CD4-positive, alpha-beta T cell (primary cell): ENCODE data around the gene NEK7. TPM values are rescaled to one million over a fixed set of nuclear protein-coding genes. Genes with fewer than 3 reads are reported as not detected.

ENCODE experiments used
- ATAC-seq: fragments of 200-7000 bp; cut with Tn5 transposase; one replicate; pipeline ENCODE4 v1.10.0; 2022; ENCODE audit warnings: mild to moderate bottlenecking; ENCODE audit not compliant: poor library complexity
- CTCF ChIA-PET: fragments of 350-600 bp; sonication (Branson Sonifier 250); formaldehyde crosslinking; loops from one replicate; lab custom pipeline; 2021; ENCODE audit warnings: antibody characterized with exemption, inconsistent platforms; lab: Charles Lee
- POLR2A ChIA-PET: fragments of 350-600 bp; sonication (Branson Sonifier 250); formaldehyde crosslinking; loops from one replicate; lab custom pipeline; 2021; ENCODE audit warnings: antibody characterized with exemption, inconsistent platforms; lab: Charles Lee
- DNase-seq, 14 experiments: peaks; one replicate each; pipeline ENCODE4 v3.0.0-alpha.2; 2013 to 2020; ENCODE audit warnings: mixed read lengths in 2 of 14
- H3K27ac ChIP-seq, 2 donors: one replicate each; pipeline versions ENCODE4 v1.5.1 to v1.7.0; 2013; ENCODE audit warnings: low read length in 2 of 2, low read depth in 1 of 2, mild to moderate bottlenecking in 1 of 2
- H3K27me3 ChIP-seq, 2 experiments: 1 replicate in 1 of 2; 2 replicates in 1 of 2; pipeline versions ENCODE4 v1.6.1 to v1.7.0; 2013; ENCODE audit warnings: low read length in 2 of 2, control low read depth in 1 of 2, mild to moderate bottlenecking in 1 of 2, moderate library complexity in 1 of 2; ENCODE audit not compliant: insufficient read depth in 2 of 2, control insufficient read depth in 1 of 2
- H3K36me3 ChIP-seq: one replicate; pipeline ENCODE4 v1.6.1; 2013; ENCODE audit warnings: low read length, control low read depth; ENCODE audit not compliant: insufficient read depth
- H3K4me1 ChIP-seq: one replicate; pipeline ENCODE4 v1.6.1; 2013; ENCODE audit warnings: low read length, control low read depth; ENCODE audit not compliant: insufficient read depth
- H3K4me3 ChIP-seq: one replicate; pipeline ENCODE4 v1.5.1; 2013; ENCODE audit warnings: mild to moderate bottlenecking, low read length, moderate library complexity
- H3K9me3 ChIP-seq, 2 experiments: 1 replicate in 1 of 2; 2 replicates in 1 of 2; pipeline versions ENCODE4 v1.6.1 to v1.7.0; 2013; ENCODE audit warnings: low read length in 2 of 2, mild to moderate bottlenecking in 2 of 2, control low read depth in 1 of 2, moderate library complexity in 1 of 2; ENCODE audit not compliant: control insufficient read depth in 1 of 2, insufficient read depth in 1 of 2
- H3K27ac Mint-ChIP-seq: one replicate; pipeline ENCODE4 v1.8.0; 2020; ENCODE audit warnings: mixed read lengths
- H3K27me3 Mint-ChIP-seq: one replicate; pipeline ENCODE4 v1.8.0; 2021; ENCODE audit warnings: mixed read lengths
- H3K36me3 Mint-ChIP-seq: one replicate; pipeline ENCODE4 v1.8.0; 2021; ENCODE audit warnings: low read depth, mixed read lengths
- H3K4me1 Mint-ChIP-seq: one replicate; pipeline ENCODE4 v1.8.0; 2021; ENCODE audit warnings: low read depth, mixed read lengths
- H3K4me3 Mint-ChIP-seq: one replicate; pipeline ENCODE4 v1.8.0; 2020; ENCODE audit warnings: mild to moderate bottlenecking, mixed read lengths
- H3K9me3 Mint-ChIP-seq: one replicate; pipeline ENCODE4 v1.8.0; 2020; ENCODE audit warnings: mixed read lengths
- intact Hi-C, 2 experiments: fragments of 100-400 bp; cut with DNase I in 1 of 2; cut with micrococcal nuclease in 1 of 2; formaldehyde crosslinking; loops; one replicate each; pipeline versions ENCODE4 v1.15.1 to v1.9.0; 2023 to 2025; cut with DNase I, micrococcal nuclease
- total RNA-seq, 174 experiments: library from RNA in 2 of 174; stranded (reverse) in 2 of 174; gene quantifications; one replicate each; pipeline ENCODE4 v1.2.3 and lab custom pipeline; 2021 to 2026
- TF ChIP-seq, protein P1 (sequence below): fragments of 200-600 bp; IDR thresholded peaks from one replicate; pipeline ENCODE4 v1.8.0; 2022; ENCODE audit warnings: antibody characterized with exemption, mild to moderate bottlenecking

NEK7 gene
- total RNA-seq, 2 experiments from 2014 or later: 11.8 to 13.0 TPM

- intact Hi-C loops: no loop called here
- H3K27ac ChIP-seq: no peak overlapping the region
- peaks cover 31% of the 10 kb centered on the region for H3K4me1 Mint-ChIP-seq
- H3K4me3 ChIP-seq: no peak overlapping the region
- no peaks in the 10 kb centered on the region for H3K27me3 ChIP-seq
- H3K9me3 ChIP-seq: peaks cover 0 to 5% of the 10 kb centered on the region in 2 experiments
- ATAC-seq (no peak), DNase-seq (no peak)
- H3K36me3 ChIP-seq: no peaks in the 10 kb centered on the region
- peaks cover 7% of the 10 kb centered on the region for H3K9me3 Mint-ChIP-seq
- no peaks in the 10 kb centered on the region for H3K27me3 Mint-ChIP-seq
- ChIA-PET CTCF (no interaction called here), POLR2A (interaction anchor here (1.0 kb wide), 1 partner anchor 17 kb away, joined by 3 read pairs; no protein-coding TSS in a partner anchor)
- TF ChIP-seq, protein P1, sequence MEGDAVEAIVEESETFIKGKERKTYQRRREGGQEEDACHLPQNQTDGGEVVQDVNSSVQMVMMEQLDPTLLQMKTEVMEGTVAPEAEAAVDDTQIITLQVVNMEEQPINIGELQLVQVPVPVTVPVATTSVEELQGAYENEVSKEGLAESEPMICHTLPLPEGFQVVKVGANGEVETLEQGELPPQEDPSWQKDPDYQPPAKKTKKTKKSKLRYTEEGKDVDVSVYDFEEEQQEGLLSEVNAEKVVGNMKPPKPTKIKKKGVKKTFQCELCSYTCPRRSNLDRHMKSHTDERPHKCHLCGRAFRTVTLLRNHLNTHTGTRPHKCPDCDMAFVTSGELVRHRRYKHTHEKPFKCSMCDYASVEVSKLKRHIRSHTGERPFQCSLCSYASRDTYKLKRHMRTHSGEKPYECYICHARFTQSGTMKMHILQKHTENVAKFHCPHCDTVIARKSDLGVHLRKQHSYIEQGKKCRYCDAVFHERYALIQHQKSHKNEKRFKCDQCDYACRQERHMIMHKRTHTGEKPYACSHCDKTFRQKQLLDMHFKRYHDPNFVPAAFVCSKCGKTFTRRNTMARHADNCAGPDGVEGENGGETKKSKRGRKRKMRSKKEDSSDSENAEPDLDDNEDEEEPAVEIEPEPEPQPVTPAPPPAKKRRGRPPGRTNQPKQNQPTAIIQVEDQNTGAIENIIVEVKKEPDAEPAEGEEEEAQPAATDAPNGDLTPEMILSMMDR: no peak
- peaks cover 29% of the 10 kb centered on the region for H3K36me3 Mint-ChIP-seq
- no peak overlapping the region for H3K27ac Mint-ChIP-seq
- H3K4me3 Mint-ChIP-seq: no peak overlapping the region
- no peaks in the 10 kb centered on the region for H3K4me1 ChIP-seq
Measured at GRCh38 chr1:198228925-198229324, 72.1 kb downstream of the NEK7 start.

- no peak for DNase-seq
- Mint-ChIP-seq H3K27me3 (no peaks in the 10 kb centered on the region), H3K36me3 (peaks cover 15% of the 10 kb centered on the region), H3K4me1 (peaks cover 30% of the 10 kb centered on the region), H3K9me3 (no peaks in the 10 kb centered on the region), H3K27ac (peak overlapping the region; percentile 8), H3K4me3 (no peak overlapping the region)
- TF ChIP-seq, protein P1: no peak
- no peak for ATAC-seq
- H3K4me3 ChIP-seq: no peak overlapping the region
- H3K36me3 ChIP-seq: no peaks in the 10 kb centered on the region
- H3K27ac ChIP-seq: no peak overlapping the region
- H3K4me1 ChIP-seq: peaks cover 4% of the 10 kb centered on the region
- H3K9me3 ChIP-seq: no peaks in the 10 kb centered on the region
- H3K27me3 ChIP-seq: no peaks in the 10 kb centered on the region
- intact Hi-C loops: no loop called here
- ChIA-PET POLR2A (no interaction called here), CTCF (interaction anchor here (1.0 kb wide), 1 partner anchor 76 kb away, joined by 4 read pairs; no protein-coding TSS in a partner anchor)
Measured at GRCh38 chr1:198231779-198232178, 75.0 kb downstream of the NEK7 start.

- Histone ChIP-seq H3K4me1 (peaks cover 4% of the 10 kb centered on the region), H3K4me3 (no peak overlapping the region), H3K27me3 (no peaks in the 10 kb centered on the region), H3K27ac (no peak overlapping the region), H3K36me3 (no peaks in the 10 kb centered on the region), H3K9me3 (no peaks in the 10 kb centered on the region)
- intact Hi-C loops: no loop called here
- Mint-ChIP-seq H3K27me3 (no peaks in the 10 kb centered on the region), H3K27ac (peak overlapping the region; percentile 8), H3K9me3 (no peaks in the 10 kb centered on the region), H3K4me3 (no peak overlapping the region), H3K36me3 (peaks cover 14% of the 10 kb centered on the region), H3K4me1 (peaks cover 29% of the 10 kb centered on the region)
- DNase-seq (no peak), ATAC-seq (no peak)
- ChIA-PET CTCF (interaction anchor here (1.0 kb wide), 1 partner anchor 76 kb away, joined by 4 read pairs; no protein-coding TSS in a partner anchor), POLR2A (no interaction called here)
- TF ChIP-seq, protein P1: no peak
Measured at GRCh38 chr1:198232378-198232777, 75.6 kb downstream of the NEK7 start.
